ENCODE measurements around the gene GAPVD1. TPM values are rescaled to one million over a fixed set of nuclear protein-coding genes. Genes with fewer than 3 reads are reported as not detected.
"Not testable (repeated sequence)": the region's sequence is repeated elsewhere in the genome, so short reads cannot be mapped to it uniquely, and the experiment has no call there.

GAPVD1 gene, protein sequence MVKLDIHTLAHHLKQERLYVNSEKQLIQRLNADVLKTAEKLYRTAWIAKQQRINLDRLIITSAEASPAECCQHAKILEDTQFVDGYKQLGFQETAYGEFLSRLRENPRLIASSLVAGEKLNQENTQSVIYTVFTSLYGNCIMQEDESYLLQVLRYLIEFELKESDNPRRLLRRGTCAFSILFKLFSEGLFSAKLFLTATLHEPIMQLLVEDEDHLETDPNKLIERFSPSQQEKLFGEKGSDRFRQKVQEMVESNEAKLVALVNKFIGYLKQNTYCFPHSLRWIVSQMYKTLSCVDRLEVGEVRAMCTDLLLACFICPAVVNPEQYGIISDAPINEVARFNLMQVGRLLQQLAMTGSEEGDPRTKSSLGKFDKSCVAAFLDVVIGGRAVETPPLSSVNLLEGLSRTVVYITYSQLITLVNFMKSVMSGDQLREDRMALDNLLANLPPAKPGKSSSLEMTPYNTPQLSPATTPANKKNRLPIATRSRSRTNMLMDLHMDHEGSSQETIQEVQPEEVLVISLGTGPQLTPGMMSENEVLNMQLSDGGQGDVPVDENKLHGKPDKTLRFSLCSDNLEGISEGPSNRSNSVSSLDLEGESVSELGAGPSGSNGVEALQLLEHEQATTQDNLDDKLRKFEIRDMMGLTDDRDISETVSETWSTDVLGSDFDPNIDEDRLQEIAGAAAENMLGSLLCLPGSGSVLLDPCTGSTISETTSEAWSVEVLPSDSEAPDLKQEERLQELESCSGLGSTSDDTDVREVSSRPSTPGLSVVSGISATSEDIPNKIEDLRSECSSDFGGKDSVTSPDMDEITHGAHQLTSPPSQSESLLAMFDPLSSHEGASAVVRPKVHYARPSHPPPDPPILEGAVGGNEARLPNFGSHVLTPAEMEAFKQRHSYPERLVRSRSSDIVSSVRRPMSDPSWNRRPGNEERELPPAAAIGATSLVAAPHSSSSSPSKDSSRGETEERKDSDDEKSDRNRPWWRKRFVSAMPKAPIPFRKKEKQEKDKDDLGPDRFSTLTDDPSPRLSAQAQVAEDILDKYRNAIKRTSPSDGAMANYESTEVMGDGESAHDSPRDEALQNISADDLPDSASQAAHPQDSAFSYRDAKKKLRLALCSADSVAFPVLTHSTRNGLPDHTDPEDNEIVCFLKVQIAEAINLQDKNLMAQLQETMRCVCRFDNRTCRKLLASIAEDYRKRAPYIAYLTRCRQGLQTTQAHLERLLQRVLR (N-terminal part only)
- polyA plus RNA-seq (ENCODE audit: insufficient read length in 3 of 3) = 10 to 100 TPM; 28.2 to 31.0 (median 30.4) TPM

DNA sequence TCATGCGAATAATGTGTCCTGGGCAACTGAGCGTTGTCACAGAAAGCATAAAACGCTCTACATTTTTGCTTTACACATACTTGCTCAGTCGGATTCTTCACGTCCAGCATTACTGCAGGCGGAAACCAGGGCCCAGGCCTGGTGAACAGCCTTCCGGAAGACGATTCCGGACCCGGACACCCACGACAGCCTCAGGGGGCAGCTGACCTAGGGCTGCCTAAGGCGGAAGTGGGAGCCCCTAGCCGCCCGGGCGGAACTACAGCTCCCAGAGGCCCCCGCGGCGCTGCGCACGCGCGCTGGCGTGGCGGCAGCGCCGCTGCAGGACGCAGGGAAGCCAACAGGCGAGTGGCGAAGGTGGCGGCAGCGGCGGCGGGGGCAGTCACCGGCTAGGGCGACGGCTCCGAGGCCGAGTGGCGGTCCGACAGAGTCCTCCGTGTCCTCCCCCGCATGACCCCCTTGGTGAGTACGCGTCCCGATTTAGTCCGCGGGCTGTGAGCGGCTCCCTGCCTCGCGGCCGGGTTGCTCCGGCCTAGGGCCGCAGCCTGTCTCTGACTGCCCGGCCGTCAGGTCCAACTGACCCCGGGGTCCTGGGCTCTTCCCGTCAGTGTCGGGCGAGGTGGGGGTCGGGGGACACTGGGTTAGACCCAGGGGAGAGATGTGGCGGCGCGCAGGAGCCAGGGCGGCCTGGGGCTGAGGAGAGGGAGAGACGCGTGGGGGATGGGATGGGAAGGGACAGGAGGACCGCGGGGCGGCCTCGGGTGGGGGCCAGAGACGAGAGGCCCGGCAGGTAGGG is at the start of gene GAPVD1:
GAPVD1 (plus strand) TSS at position 326 of the 793 bp plus-strand sequence. CDS start 37,096 bp downstream, outside the sequence.
- DNase-seq (ENCODE audit: low read depth in 3 of 3, low spot score in 2 of 3) = peak; percentile 72 to 89 (median 84)

DNA sequence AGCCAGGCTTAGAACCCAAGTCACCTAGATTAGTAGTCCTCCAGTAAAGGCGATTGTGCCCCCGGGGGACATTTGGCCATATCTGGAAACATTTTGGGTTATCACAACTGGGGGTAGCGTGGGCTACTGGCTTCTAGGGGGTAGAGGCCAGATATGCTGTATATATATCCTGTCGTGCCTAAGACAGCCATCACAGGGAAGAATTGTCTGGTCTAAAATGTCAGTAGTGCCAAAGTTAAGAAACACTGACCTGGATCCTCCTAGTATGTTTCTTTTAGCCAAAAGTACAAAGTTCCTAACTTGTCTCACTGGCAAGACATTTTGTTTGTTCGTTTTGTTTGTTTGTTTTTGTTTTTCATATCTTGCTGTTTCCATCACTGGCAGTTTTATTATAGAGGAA is 47.4 kb upstream of the GAPVD1 start:
- DNase-seq (ENCODE audit: low read depth in 3 of 3, low spot score in 2 of 3) = no peak

- DNase-seq (ENCODE audit: low read depth in 3 of 3, low spot score in 2 of 3) = no peak
Observed at GRCh38 chr9:125218621-125219020, 43.0 kb upstream of the GAPVD1 start.

- not testable (repeated sequence) for DNase-seq (ENCODE audit: low read depth in 3 of 3, low spot score in 2 of 3)
Observed at GRCh38 chr9:125224858-125225257, 36.8 kb upstream of the GAPVD1 start.

DNA sequence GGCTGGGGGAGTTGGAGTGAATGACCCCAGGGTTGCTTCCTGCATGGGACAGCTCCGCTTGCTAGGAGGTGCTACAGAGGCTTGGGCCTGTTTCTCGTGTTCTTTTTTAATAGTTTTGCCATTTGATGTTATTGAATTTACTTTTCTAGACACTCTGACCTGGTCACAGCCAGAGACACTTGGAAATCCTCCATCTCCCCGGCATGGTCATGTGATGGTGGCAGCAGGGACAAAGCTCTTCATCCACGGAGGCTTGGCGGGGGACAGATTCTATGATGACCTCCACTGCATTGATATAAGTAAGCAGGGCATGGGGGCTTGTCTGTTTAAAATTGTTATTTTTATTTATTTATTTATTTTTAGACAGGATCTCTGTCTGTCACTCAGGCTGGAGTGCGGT is 33.9 kb upstream of the GAPVD1 start:
- DNase-seq (ENCODE audit: low read depth in 3 of 3, low spot score in 2 of 3) = no peak

DNA sequence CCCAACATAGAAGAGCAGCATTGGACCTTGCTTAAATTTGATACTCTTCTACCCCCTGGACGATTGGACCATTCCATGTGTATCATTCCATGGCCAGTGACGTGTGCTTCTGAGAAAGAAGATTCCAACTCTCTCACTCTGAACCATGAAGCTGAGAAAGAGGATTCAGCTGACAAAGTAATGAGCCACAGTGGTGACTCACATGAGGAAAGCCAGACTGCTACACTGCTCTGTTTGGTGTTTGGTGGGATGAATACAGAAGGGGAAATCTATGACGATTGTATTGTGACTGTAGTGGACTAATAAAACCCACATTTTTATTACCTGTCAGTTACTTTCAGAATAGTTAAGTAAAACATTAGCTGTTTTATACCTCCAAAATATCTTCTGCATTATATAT is 27.9 kb upstream of the GAPVD1 start:
- DNase-seq (ENCODE audit: low read depth in 3 of 3, low spot score in 2 of 3) = no peak

DNA sequence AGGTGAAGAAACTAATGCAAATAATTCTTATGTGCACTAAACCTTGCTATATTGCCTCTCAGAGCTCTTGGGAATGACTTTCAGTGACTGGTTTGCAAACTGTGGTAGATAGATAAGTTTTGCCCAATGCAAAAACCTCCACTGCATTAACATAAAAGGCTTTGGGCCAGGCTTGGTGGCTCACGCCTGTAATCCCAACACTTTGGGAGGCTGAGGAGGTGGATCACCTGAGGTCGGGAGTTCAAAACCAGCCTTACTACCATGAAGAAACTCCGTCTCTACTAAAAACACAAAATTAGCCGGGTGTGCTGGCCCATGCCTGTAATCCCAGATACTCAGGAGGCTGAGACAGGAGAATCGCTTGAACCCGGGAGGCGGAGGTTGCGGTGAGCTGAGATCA is 27.5 kb upstream of the GAPVD1 start:
- DNase-seq (ENCODE audit: low read depth in 3 of 3, low spot score in 2 of 3) = not testable (repeated sequence)

DNA sequence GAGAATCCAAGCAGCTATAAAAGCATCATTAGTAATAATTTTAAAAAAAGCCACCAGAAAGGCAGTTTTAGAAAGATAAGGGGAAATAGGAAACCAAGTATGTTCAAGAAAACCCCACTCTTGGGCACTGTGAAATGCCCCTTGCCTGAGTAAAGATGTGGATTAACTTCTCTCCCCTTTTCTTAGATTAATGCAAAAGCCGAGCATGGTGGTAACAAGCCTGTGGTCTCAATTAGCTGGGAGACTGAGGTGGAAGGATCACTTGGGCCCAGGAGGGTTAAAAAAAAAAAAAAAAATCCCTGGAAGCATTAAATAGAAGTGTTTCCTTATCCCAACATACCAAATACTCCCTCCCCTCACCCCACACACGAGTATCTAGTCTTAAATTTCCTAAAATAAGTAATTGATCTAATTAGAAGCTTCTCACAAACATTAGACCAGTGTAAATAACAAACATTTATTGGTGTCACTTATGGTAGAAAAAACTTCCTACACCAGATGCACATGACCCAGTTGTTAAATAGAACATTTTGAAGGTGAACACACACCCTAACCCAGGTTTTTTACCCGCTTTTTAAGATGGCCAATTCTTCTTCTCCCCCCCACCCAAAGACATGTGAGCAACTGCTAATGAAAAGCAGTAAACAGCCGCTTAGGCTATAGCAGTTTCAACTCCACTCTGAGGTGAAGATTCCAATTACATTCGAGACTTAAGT is 25.7 kb upstream of the GAPVD1 start:
- DNase-seq (ENCODE audit: low read depth in 3 of 3, low spot score in 2 of 3) = no peak

GRCh38 chr9:125236520-125237159 is 25.0 kb upstream of the GAPVD1 start:
- DNase-seq (ENCODE audit: low read depth in 3 of 3, low spot score in 2 of 3) = not testable (repeated sequence)

DNA sequence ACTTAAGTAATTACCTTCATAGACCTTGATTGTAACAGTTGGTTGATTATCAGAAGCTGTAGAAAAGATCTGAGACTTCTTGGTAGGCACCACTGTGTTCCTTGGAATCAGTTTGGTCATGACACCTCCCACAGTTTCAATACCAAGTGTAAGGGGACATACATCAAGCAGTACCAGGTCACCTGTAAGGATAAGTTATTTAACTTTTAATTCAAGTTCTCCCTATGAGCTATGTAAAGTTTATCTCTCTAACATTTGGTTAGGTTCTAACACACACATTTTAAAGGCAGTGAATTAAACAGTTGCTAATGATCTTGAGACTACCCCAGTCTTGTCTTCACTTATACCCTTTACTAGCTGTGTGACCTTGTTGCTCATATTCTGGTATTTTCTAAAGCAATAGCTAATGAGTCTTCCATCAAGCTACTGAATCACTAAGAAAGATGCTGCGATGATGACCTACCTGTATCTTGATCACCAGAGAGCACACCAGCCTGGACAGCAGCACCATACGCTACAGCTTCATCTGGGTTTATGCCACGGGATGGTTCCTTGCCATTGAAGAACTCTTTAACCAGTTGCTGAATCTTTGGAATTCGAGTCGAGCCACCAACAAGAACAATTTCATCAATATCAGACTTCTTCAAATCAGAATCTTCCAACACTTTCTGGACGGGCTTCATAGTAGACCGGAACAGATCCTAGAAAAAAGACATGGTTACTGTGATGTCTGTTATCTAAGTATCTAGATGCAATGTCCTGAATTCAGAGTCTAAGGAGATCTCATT is 23.3 kb upstream of the GAPVD1 start:
- DNase-seq (ENCODE audit: low read depth in 3 of 3, low spot score in 2 of 3) = no peak

GRCh38 chr9:125238915-125239446 is 22.6 kb upstream of the GAPVD1 start:
- no peak for DNase-seq (ENCODE audit: low read depth in 3 of 3, low spot score in 2 of 3)

- no peak for DNase-seq (ENCODE audit: low read depth in 3 of 3, low spot score in 2 of 3)
Observed at GRCh38 chr9:125239631-125240597, 21.7 kb upstream of the GAPVD1 start.

GRCh38 chr9:125240649-125240999 is 21.0 kb upstream of the GAPVD1 start:
- DNase-seq (ENCODE audit: low read depth in 3 of 3, low spot score in 2 of 3) = peak in 1 of 3 donors; percentile 10

GRCh38 chr9:125241000-125241862 is 20.4 kb upstream of the GAPVD1 start, which contains the start of gene HSPA5:
Gene HSPA5 (minus strand): TSS chr9:125241343. CDS start chr9:125241126, 217 bp downstream.
- DNase-seq (ENCODE audit: low read depth in 3 of 3, low spot score in 2 of 3) = peak; percentile 98 to 99 (median 99)

DNA sequence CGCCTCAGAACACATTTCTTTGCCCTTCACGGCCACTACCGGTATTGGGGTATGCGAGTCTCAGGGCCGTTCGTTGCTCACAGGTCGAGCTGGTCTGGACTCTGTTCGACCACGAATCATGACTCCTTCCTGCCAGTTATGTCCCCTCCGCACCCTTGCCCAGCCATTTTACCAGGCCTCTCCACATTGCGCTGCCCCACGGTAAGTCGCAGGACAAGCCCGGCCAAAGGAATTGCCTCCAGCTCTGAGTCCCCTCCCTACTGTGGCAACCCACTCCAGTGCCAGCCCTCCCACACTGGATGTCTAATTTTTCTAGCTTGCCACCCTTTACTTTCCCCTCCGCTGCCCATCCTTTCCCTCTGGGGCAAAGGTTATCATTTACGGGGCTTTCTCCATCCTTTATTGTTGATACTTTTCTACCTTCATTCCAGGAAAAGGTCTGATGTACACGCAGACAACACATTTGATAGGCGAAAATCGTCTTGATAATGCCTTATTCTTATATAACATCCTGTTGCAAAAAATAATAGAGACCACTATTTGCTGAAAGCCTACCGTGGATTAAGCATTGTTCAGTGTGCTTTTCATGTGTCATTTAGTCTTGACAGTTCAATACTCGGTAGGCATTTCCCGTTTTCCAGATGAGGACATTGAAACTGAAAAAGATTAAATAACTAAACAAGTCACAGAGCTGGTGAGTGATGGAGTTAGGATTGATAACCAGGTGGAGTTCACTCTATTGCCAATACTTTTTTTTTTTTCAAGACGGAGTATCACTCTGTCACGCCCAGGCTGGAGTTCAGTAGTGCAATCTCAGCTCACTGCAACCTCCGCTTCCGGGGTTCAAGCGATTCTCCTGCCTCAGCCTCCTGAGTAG is 19.5 kb upstream of the GAPVD1 start:
- peak in 1 of 3 donors; percentile 6 for DNase-seq (ENCODE audit: low read depth in 3 of 3, low spot score in 2 of 3)

Measured in right renal cortex interstitium (tissue), 3 donors.